GM12875 (cell line): ENCODE results near the gene MMAB.

Source experiments
- H3K4me3 ChIP-seq: one replicate; pipeline ENCODE4 v1.5.1; 2011; ENCODE audit warnings: low read depth, low read length, control low read depth
- CTCF ChIP-seq: IDR thresholded peaks from 2 replicates; pipeline ENCODE4 v1.5.1; 2011; ENCODE audit warnings: low read depth, mild to moderate bottlenecking, control low read depth, inconsistent platforms, low read length, moderate library complexity, borderline replicate concordance; ENCODE audit not compliant: insufficient read depth

The MMAB gene

DNA sequence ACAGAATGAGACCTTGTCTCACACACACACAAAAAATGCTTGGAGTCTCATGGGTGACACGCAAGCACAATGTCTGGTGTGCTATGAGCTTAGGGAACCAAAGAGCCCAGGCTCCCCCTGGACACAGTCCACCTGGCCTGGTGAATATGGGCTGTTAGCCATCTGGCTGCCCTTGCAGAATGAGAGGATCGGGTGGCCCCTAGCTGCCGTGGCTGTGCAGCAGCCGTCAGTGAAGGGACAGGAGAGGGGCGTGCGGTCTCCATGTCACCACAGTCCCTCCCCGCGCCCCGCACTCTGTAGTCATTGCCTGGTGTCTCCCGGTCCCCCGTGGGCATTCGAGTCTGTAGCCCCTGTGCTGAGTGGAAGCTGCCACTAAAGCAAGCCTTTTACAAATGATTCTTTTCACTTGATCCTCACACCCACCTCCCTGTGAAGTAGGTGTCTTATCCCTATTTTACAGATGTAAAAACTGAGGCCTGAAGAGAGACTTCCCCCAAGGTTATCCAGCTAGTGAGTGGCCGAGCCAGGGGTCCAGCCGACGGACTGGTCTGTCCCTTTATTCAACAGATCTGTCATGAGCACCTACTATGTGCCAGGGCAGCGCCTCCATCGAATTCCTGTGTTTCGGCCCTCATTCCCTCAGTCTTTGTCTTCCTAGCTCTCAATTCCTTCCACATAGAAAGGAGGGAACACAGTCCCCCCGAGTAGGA is 19.0 kb upstream of the MMAB start:
- TF ChIP-seq CTCF, result no peak
- no peak overlapping the region for H3K4me3 ChIP-seq

DNA sequence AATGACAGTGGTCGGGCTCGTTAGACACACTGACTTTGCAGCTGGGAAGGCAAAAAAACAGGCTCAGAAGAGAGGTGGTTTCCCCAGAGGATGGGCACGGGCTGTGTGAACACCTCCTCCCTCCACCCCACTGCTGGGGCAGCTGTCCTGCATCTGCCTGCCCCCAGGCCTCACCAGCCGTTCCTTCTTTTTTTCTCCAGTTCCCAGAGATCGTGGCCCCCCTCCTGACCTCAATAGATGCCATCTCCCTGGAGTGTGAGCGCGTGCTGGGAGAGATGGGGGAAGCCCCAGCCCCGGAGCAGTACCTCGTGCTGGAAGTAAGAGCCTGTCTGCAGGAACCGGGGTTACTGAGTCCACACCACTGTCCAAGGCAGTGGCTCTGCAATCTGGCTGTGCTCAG is 17.7 kb upstream of the MMAB start:
- TF ChIP-seq CTCF, result no peak
- H3K4me3 ChIP-seq, result no peak overlapping the region

GRCh38 chr12:109590566-109590965 is 17.3 kb upstream of the MMAB start:
- TF ChIP-seq CTCF, result no peak
- no peak overlapping the region for H3K4me3 ChIP-seq

GRCh38 chr12:109589691-109590245 is 16.5 kb upstream of the MMAB start:
- no peak for TF ChIP-seq CTCF
- no peak overlapping the region for H3K4me3 ChIP-seq

- TF ChIP-seq CTCF, result no peak
- H3K4me3 ChIP-seq, result no peak overlapping the region
Measured at GRCh38 chr12:109589240-109589590, 15.9 kb upstream of the MMAB start.

GRCh38 chr12:109588461-109589239 is 15.3 kb upstream of the MMAB start:
- TF ChIP-seq CTCF, result no peak
- H3K4me3 ChIP-seq, result no peak overlapping the region

DNA sequence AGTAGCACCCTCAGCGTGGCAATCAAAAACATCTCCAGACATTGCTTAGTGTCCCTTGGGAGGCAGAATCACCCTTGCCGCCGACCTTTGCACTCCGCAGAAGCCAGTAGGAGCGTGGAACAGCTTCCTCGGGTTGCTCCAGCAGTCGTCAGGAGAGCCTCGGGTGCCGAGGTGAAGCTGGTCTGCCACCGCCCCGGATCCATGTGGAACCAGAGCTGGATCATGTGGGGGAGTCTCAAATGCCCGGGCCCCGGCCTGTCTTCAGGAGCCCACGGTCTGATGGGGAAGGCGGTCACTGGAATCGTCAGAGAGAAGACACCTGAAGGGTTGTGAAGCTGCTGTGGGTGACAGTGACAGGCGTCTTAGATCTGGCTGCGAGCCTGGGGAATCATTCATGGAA is 14.6 kb upstream of the MMAB start:
- TF ChIP-seq CTCF, result no peak
- no peak overlapping the region for H3K4me3 ChIP-seq
